PC-3 (cell line): Measurements from ENCODE around the gene AREL1. TPM values are rescaled to one million over a fixed set of nuclear protein-coding genes. Genes with fewer than 3 reads are reported as not detected.

ENCODE experiments used
- ATAC-seq: fragments of 200-7000 bp; cut with Tn5 transposase; 2 replicates; pipeline ENCODE4 v1.9.1; 2020; ENCODE audit warnings: mild to moderate bottlenecking, moderate library complexity
- BruUV-seq: library from RNA; stranded (reverse); fragments of 400-500 nt; replicated peaks from 2 replicates; lab custom pipeline; 2021; lab: Mats Ljungman, UMichigan
- CTCF ChIA-PET: fragments of 300-600 bp; sonication (Branson Sonifier 250); formaldehyde crosslinking; loops from one replicate; lab custom pipeline; 2022; ENCODE audit warnings: antibody characterized with exemption; lab: Charles Lee
- POLR2A ChIA-PET: fragments of 300-600 bp; sonication (Branson Sonifier 250); formaldehyde crosslinking; loops from one replicate; lab custom pipeline; 2022; ENCODE audit warnings: antibody characterized with exemption; ENCODE audit not compliant: unreplicated experiment; lab: Charles Lee
- DNase-seq: peaks from one replicate; pipeline ENCODE4 v3.0.0-alpha.2; 2015
- H2AFZ ChIP-seq: fragments of 300-600 bp; sonication (generic); 2 replicates; pipeline ENCODE4 v1.6.0; 2016; ENCODE audit warnings: antibody characterized with exemption, low read length
- H3F3A ChIP-seq: fragments of 300-600 bp; sonication (generic); one replicate; pipeline ENCODE4 v1.6.0; 2017; ENCODE audit warnings: antibody characterized with exemption, low read length, control low read depth, mild to moderate bottlenecking; ENCODE audit not compliant: unreplicated experiment
- H3K27ac ChIP-seq: fragments of 300-600 bp; sonication (generic); 2 replicates; pipeline ENCODE4 v1.5.1; 2016; ENCODE audit warnings: mild to moderate bottlenecking, low read length
- H3K27me3 ChIP-seq: fragments of 300-600 bp; sonication (generic); 2 replicates; pipeline ENCODE4 v1.6.1; 2016; ENCODE audit warnings: low read length, mixed read lengths
- H3K36me3 ChIP-seq: fragments of 300-600 bp; sonication (generic); 2 replicates; pipeline ENCODE4 v1.6.1; 2016; ENCODE audit warnings: low read depth, mixed run types, low read length, mixed read lengths
- H3K4me1 ChIP-seq: fragments of 300-600 bp; sonication (generic); 2 replicates; pipeline ENCODE4 v1.5.1; 2016; ENCODE audit warnings: low read length; ENCODE audit not compliant: insufficient read depth
- H3K4me2 ChIP-seq: fragments of 300-600 bp; sonication (generic); 2 replicates; pipeline ENCODE4 v1.6.0; 2016; ENCODE audit warnings: low read length
- H3K4me3 ChIP-seq: fragments of 300-600 bp; sonication (generic); 2 replicates; pipeline ENCODE4 v1.5.1; 2016; ENCODE audit warnings: mild to moderate bottlenecking, low read length, mixed read lengths
- H3K79me2 ChIP-seq: fragments of 300-600 bp; sonication (generic); 2 replicates; pipeline ENCODE4 v1.6.1; 2017; ENCODE audit warnings: low read length, mixed read lengths
- H3K9ac ChIP-seq: fragments of 300-600 bp; sonication (generic); 2 replicates; pipeline ENCODE4 v1.6.0; 2016; ENCODE audit warnings: mild to moderate bottlenecking, low read length
- H3K9me2 ChIP-seq: fragments of 300-600 bp; sonication (generic); replicated peaks from 2 replicates; pipeline ENCODE4 v1.6.1; 2016; ENCODE audit warnings: mixed run types, low read length, mixed read lengths
- H3K9me3 ChIP-seq: fragments of 300-600 bp; sonication (generic); 2 replicates; pipeline ENCODE4 v1.6.1; 2016; ENCODE audit warnings: low read length, mixed read lengths
- H4K20me1 ChIP-seq: fragments of 300-600 bp; sonication (generic); 2 replicates; pipeline ENCODE4 v1.6.1; 2016; ENCODE audit warnings: low read length, mixed read lengths
- CTCF ChIP-seq: fragments of 300-600 bp; sonication (generic); conservative IDR thresholded peaks from 2 replicates; pipeline ENCODE4 v1.5.1; 2017; ENCODE audit warnings: antibody characterized with exemption, low read depth, mild to moderate bottlenecking, low read length
- EZH2 ChIP-seq: fragments of 300-600 bp; sonication (generic); IDR thresholded peaks from one replicate; pipeline ENCODE4 v1.6.1; 2017; ENCODE audit warnings: antibody characterized with exemption, mild to moderate bottlenecking, low read length; ENCODE audit not compliant: unreplicated experiment
- EZH2phosphoT487 ChIP-seq: fragments of 300-600 bp; sonication (generic); IDR thresholded peaks from 2 replicates; pipeline ENCODE4 v1.6.1; 2018; ENCODE audit warnings: mild to moderate bottlenecking, antibody characterized with exemption, low read length, borderline replicate concordance
- intact Hi-C: fragments of 100-400 bp; cut with micrococcal nuclease; formaldehyde crosslinking; loops from 2 replicates; pipeline ENCODE4 v1.9.0; 2023
- total RNA-seq: library from RNA; depleted of rRNA; stranded (reverse); fragments of >200 nt; gene quantifications from 2 replicates; pipeline ENCODE4 v1.2.3, GENCODE V29; 2014

Gene AREL1
- total RNA-seq, 1 experiment from 2014 or later, result 32.1 TPM

DNA sequence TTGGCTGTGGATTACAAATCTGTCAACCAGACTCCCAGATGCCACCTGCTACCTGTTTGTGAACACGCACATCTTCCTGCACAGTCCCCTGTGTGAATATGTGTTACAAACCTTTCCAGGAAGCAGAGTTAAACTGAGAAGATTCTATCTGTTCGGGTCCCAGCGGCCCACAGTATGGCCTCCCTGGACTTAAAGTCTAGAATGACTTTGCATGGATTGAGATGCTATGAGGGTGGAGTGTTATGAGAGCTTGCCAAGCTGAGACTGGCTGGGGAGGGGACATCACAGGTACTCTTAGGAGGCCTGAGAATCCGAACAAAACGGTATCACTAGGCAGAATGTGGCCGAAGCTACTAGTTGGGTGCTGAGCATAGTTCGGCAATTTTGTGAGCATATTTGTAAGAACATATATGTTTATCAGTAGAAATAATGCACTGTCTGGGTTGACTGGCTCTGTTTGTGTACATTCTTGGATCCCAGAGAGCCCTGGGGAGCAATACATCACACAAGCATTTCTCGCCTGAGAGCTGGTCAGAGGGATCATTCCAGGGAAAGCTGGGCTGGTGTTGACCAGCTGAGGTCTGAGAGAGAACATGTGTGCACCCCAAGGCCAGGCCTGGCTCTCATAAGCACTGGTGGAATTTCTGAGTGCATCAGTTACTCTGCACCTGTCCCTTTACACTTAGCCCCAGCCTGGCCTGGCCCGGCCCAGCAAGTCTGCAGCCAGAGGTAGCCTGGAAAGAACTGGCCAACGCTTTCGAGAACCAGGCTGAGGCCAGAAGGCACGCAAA is 71.1 kb downstream of the AREL1 start:
- intact Hi-C loops, result no loop called here

GRCh38 chr14:74638966-74639365 is 73.9 kb downstream of the AREL1 start:
- H3K27ac ChIP-seq, result no peak overlapping the region
- no peak overlapping the region for H3K4me2 ChIP-seq
- no peak overlapping the region for H2AFZ ChIP-seq
- TF ChIP-seq EZH2phosphoT487 (no peak), CTCF (no peak), EZH2 (no peak)
- H4K20me1 ChIP-seq, result no peaks in the 10 kb centered on the region
- no peaks in the 10 kb centered on the region for H3K27me3 ChIP-seq
- no TSS peak for BruUV-seq
- CTCF ChIA-PET, result no interaction called here
- no peaks in the 10 kb centered on the region for H3F3A ChIP-seq
- H3K36me3 ChIP-seq, result no peaks in the 10 kb centered on the region
- intact Hi-C loops, result no loop called here
- POLR2A ChIA-PET, result interaction anchor here (0.6 kb wide), 1 partner anchor 22 kb away, joined by 3 read pairs; no protein-coding TSS in a partner anchor
- H3K4me3 ChIP-seq, result no peak overlapping the region
- DNase-seq (no peak), ATAC-seq (no peak)
- H3K9me2 ChIP-seq, result no peaks in the 10 kb centered on the region
- H3K79me2 ChIP-seq, result no peaks in the 10 kb centered on the region
- H3K4me1 ChIP-seq, result no peaks in the 10 kb centered on the region
- H3K9me3 ChIP-seq, result no peaks in the 10 kb centered on the region
- H3K9ac ChIP-seq, result no peak overlapping the region

More for the DNA sequence above, 71.1 kb downstream of the AREL1 start:
- BruUV-seq, result no TSS peak
- DNase-seq (no peak), ATAC-seq (no peak)
- H2AFZ ChIP-seq, result no peak overlapping the region
- no peaks in the 10 kb centered on the region for H3K9me3 ChIP-seq
- H4K20me1 ChIP-seq, result no peaks in the 10 kb centered on the region
- no peaks in the 10 kb centered on the region; the same call in 1 of the 2 replicates for H3K4me1 ChIP-seq
- H3K9ac ChIP-seq, result no peak overlapping the region
- H3K79me2 ChIP-seq, result no peaks in the 10 kb centered on the region
- H3K4me2 ChIP-seq, result no peak overlapping the region
- no peaks in the 10 kb centered on the region for H3F3A ChIP-seq
- H3K36me3 ChIP-seq, result no peaks in the 10 kb centered on the region
- H3K27me3 ChIP-seq, result no peaks in the 10 kb centered on the region
- H3K27ac ChIP-seq, result no peak overlapping the region
- POLR2A ChIA-PET, result no interaction called here
- no peaks in the 10 kb centered on the region for H3K9me2 ChIP-seq
- TF ChIP-seq EZH2phosphoT487 (no peak), CTCF (no peak), EZH2 (no peak)
- CTCF ChIA-PET, result interaction anchor here (0.6 kb wide), 1 partner anchor 29 kb away, joined by 3 read pairs; no protein-coding TSS in a partner anchor
- H3K4me3 ChIP-seq, result no peak overlapping the region

DNA sequence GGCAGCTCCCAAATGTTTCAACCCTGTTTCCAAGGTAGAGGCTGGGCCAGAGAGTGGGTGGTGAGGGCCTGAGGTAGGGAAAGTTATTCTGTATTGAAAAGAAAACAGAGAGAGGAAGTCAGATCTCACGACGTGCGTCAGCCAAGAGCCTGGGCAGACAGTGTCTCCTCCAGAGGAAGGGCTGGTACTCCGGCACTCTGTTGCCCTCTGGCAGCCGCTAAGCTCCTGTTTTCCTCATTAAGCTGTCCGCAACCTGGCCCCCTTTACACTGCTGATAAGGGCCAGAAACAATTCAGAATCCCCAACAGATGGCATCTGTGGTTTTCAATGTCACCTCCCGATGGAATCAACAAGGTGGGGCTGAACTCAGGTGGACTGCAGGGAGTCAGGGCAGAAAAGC is 74.8 kb downstream of the AREL1 start:
- CTCF ChIA-PET, result no interaction called here
- no TSS peak for BruUV-seq
- Histone ChIP-seq H3K4me3 (no peak overlapping the region), H3K9ac (no peak overlapping the region), H3K27me3 (no peaks in the 10 kb centered on the region), H3K9me2 (no peaks in the 10 kb centered on the region), H3K36me3 (no peaks in the 10 kb centered on the region), H3K79me2 (no peaks in the 10 kb centered on the region), H4K20me1 (no peaks in the 10 kb centered on the region), H3K4me1 (peaks cover 6% of the 10 kb centered on the region; the same call in 1 of the 2 replicates), H3F3A (no peaks in the 10 kb centered on the region), H2AFZ (no peak overlapping the region), H3K4me2 (no peak overlapping the region), H3K27ac (no peak overlapping the region), H3K9me3 (no peaks in the 10 kb centered on the region)
- POLR2A ChIA-PET, result no interaction called here
- intact Hi-C loops, result no loop called here
- DNase-seq (no peak), ATAC-seq (no peak)
- TF ChIP-seq EZH2phosphoT487, result no peak
- no peak for TF ChIP-seq CTCF
- no peak for TF ChIP-seq EZH2
